HG03575 (cell line): ENCODE data around the gene MRPL37.
"Not testable (repeated sequence)": the region's sequence is repeated elsewhere in the genome, so short reads cannot be mapped to it uniquely, and the experiment has no call there.

Experiments used
- ATAC-seq: cut with Tn5 transposase; IDR thresholded peaks from one replicate; pipeline ENCODE4 v1.9.1; 2021; ENCODE audit not compliant: unreplicated experiment, insufficient number of reproducible peaks, low FRiP score; ENCODE audit errors: extremely low read depth

Gene MRPL37

GRCh38 chr1:54230507-54231339, 30.8 kb downstream of the MRPL37 start:
- ATAC-seq = no peak

GRCh38 chr1:54233196-54233595, 33.2 kb downstream of the MRPL37 start:
- not testable (repeated sequence) for ATAC-seq

GRCh38 chr1:54234284-54234683, 34.3 kb downstream of the MRPL37 start:
- ATAC-seq = no peak

GRCh38 chr1:54237586-54237985, 37.6 kb downstream of the MRPL37 start:
- no peak for ATAC-seq

- ATAC-seq = no peak
Observed at GRCh38 chr1:54238353-54239034, 38.5 kb downstream of the MRPL37 start.

- no peak for ATAC-seq
Observed at GRCh38 chr1:54239035-54239383, 39.0 kb downstream of the MRPL37 start.

- ATAC-seq = no peak
Observed at GRCh38 chr1:54239631-54240031, 39.7 kb downstream of the MRPL37 start.

GRCh38 chr1:54240741-54241335, 40.9 kb downstream of the MRPL37 start:
- ATAC-seq = no peak

- no peak for ATAC-seq
Observed at GRCh38 chr1:54241364-54241763, 41.4 kb downstream of the MRPL37 start.

GRCh38 chr1:54243022-54243421, 43.1 kb downstream of the MRPL37 start:
- no peak for ATAC-seq

GRCh38 chr1:54244655-54245054, 44.7 kb downstream of the MRPL37 start:
- no peak for ATAC-seq

GRCh38 chr1:54245501-54245900, 45.5 kb downstream of the MRPL37 start:
- no peak for ATAC-seq

GRCh38 chr1:54246116-54246721, 46.3 kb downstream of the MRPL37 start:
- no peak for ATAC-seq

GRCh38 chr1:54247863-54248515, 48.0 kb downstream of the MRPL37 start:
- ATAC-seq = no peak

GRCh38 chr1:54248966-54249365, 49.0 kb downstream of the MRPL37 start:
- no peak for ATAC-seq

GRCh38 chr1:54249819-54250435, 50.0 kb downstream of the MRPL37 start:
- ATAC-seq = no peak

GRCh38 chr1:54250670-54251069, 50.7 kb downstream of the MRPL37 start:
- ATAC-seq = no peak

- ATAC-seq = no peak
Observed at GRCh38 chr1:54252371-54252936, 52.5 kb downstream of the MRPL37 start.

GRCh38 chr1:54253480-54253879, 53.5 kb downstream of the MRPL37 start:
- no peak for ATAC-seq
